Measurements from ENCODE around the gene TIE1.

Gene TIE1

DNA sequence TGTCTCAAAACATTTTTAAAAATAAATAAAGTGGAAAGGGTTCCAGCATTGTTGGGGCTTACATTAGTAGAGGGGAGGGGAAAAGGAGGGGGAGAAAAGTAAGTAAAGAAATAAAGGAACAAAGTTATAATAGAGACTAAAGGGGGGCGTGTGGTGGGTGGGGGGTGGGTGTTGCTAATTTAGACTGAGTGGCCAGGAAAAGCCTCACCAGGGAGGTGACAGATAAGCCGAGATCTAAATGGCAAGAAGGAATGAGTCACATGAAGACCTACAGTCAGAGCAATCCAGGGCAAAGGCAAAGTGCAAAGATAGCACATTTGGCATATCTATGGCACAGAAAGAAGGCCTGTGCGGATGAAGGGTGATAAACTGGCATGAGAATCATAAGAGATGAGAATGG is 44.3 kb downstream of the TIE1 start:
- H3K27ac ChIP-seq = no peak overlapping the region
- TF ChIP-seq CTCF (conservative IDR thresholded peaks at IDR 0.05) (no peak), ZFX (IDR thresholded peaks at IDR 0.05) (no peak)

DNA sequence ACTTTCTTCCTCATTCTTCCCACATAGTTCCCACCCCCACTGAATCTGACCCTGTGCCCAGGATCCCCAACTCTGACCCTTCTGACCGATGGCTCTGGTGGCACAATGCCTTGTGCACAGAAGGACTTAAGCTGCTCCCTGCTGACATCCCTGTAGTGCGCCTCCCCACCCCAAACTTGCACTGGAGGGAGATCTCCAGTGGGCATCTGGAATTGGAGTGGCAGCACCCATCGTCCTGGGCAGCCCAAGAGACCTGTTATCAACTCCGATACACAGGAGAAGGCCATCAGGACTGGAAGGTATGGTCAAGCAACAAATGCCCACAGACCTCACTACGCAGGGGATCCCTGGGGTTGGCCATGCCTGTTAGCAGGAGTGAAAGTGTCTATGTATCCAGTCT is 45.9 kb downstream of the TIE1 start:
- H3K27ac ChIP-seq = no peak overlapping the region
- TF ChIP-seq ZFX (IDR thresholded peaks at IDR 0.05) = no peak

DNA sequence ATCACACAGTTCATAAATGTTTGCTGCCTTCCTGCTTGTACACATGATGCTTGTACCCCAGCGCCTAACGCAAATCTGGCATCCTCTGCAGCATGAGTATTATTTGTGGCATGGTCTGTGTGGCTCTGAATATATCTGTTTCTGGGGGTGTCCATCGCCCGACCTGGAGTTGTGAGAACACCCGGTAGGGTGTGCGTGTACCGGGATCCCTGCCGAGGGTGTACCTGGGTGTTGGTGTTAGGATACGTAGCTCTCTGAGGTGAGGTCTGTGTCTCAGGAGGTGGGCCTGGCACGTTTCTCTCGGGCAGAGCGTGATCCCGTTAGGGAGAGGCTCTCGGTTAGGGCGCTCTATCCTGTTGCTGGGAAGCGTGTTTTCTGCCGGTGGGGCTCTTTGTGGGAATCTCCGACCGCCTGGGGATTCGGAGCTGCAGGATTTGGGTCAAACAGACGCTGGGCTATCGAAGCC is 47.6 kb downstream of the TIE1 start:
- TF ChIP-seq CTCF (conservative IDR thresholded peaks at IDR 0.05) (no peak), ZFX (IDR thresholded peaks at IDR 0.05) (0 out of 2 replicates have a peak, but pooled peaks have one; percentile 26)
- H3K27ac ChIP-seq = peak overlapping the region; percentile 86

DNA sequence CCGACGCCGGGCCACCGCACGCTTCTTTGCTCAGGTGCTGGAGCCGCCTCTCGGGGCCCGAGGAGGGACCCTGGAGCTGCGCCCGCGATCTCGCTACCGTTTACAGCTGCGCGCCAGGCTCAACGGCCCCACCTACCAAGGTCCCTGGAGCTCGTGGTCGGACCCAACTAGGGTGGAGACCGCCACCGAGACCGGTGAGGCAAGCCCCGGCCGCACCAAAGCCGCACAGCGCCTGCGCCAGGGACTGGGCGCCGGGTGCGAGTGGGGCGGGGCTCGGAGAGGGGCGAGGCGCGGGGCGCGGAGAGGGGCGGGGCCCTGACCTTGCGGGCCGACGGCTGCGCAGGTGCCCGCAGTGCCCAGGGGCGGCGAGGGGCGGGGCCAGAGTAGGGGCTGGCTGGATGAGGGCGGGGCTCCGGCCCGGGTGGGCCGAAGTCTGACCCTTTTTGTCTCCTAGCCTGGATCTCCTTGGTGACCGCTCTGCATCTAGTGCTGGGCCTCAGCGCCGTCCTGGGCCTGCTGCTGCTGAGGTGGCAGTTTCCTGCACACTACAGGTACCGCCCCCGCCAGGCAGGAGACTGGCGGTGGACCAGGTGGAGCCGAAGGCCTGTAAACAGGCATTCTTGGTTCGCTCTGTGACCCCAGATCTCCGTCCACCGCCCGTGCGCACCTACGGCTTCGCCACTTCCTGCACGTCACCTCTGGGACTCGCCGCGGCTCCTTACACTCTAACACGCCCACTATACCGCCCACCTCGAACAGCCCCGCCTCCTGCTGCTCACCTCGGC is 48.2 kb downstream of the TIE1 start:
- no peak for TF ChIP-seq CTCF (conservative IDR thresholded peaks at IDR 0.05)
- no peak; the same call in 1 of the 2 replicates for TF ChIP-seq ZFX (IDR thresholded peaks at IDR 0.05)
- peak overlapping the region; percentile 86 for H3K27ac ChIP-seq

- TF ChIP-seq CTCF (conservative IDR thresholded peaks at IDR 0.05) (no peak), ZFX (IDR thresholded peaks at IDR 0.05) (no peak)
- peak overlapping the region; percentile 86 for H3K27ac ChIP-seq
Observed at GRCh38 chr1:43349594-43350306, 49.0 kb downstream of the TIE1 start.

DNA sequence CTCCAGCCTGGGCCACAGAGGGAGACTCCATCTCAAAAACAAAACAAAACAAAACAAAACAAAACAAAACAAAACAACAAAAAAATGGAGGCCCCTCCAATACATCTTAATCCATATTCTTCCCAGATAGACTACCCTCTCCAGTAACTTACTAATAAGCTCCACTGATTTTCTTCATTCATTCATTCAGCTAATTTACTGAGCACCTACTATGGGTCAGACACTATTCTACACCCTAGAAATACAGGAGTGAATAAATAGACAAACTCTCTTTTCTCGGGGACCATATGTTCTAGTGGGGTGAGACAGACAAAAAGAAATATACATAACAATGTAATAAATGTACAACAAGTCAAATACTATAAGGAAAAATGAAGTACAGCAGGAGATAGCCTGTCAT is 50.2 kb downstream of the TIE1 start:
- no peak overlapping the region; the same call in 1 of the 2 replicates for H3K27ac ChIP-seq
- TF ChIP-seq CTCF (conservative IDR thresholded peaks at IDR 0.05) = no peak
- TF ChIP-seq ZFX (IDR thresholded peaks at IDR 0.05) = no peak

DNA sequence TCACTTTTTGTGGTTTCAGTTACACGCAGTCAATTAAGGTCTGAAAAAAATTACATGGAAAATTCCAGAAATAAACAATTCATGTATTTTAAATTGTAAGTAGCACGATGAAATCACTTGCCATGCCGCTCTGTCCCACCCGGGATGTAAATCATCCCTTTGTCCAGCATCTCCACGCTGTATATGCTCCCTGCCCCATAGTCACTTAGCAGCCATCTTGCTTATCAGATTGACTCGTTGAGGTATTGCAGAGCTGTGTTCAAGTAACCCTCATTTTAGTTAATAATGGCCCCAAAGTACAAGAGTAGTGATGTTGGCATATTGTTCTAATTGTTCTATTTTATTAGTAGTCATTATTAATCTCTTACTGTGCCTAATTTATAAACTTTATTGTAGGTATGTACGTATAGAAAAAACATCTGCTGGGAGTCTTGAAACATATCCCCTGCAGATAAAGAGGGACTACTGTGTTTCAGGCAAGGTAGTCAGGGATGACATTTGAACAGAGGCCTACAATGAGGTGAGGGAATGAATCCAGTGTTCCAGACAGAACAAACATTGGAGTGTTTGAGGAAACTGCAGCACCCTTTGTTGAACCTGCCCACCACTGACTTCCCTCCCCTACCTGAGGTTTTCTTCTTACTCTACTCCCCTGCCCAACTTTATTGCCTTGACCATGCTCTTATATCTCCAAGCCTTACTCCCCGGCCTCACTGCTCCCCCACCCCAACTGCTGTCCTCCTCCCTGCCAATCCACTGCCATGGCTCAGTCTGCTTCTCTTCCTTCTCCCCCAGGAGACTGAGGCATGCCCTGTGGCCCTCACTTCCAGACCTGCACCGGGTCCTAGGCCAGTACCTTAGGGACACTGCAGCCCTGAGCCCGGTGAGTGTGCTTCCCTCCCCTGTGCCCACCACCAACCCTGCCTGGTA is 50.9 kb downstream of the TIE1 start:
- TF ChIP-seq ZFX (IDR thresholded peaks at IDR 0.05) = no peak
- no peak for TF ChIP-seq CTCF (conservative IDR thresholded peaks at IDR 0.05)
- peak overlapping the region; percentile 21 for H3K27ac ChIP-seq

Data from C4-2B (cell line).